CD4-positive, alpha-beta T cell (primary cell): ENCODE results near the gene VSIG2. TPM values are rescaled to one million over a fixed set of nuclear protein-coding genes. Genes with fewer than 3 reads are reported as not detected.
A peak's percentile ranks its signal among the peaks of the same experiment; 100 is the strongest.

Experiments
- ATAC-seq: fragments of 200-7000 bp; cut with Tn5 transposase; one replicate; pipeline ENCODE4 v1.10.0; 2022; ENCODE audit warnings: mild to moderate bottlenecking; ENCODE audit not compliant: poor library complexity
- CTCF ChIA-PET: fragments of 350-600 bp; sonication (Branson Sonifier 250); formaldehyde crosslinking; loops from one replicate; lab custom pipeline; 2021; ENCODE audit warnings: antibody characterized with exemption, inconsistent platforms; lab: Charles Lee
- POLR2A ChIA-PET: fragments of 350-600 bp; sonication (Branson Sonifier 250); formaldehyde crosslinking; loops from one replicate; lab custom pipeline; 2021; ENCODE audit warnings: antibody characterized with exemption, inconsistent platforms; lab: Charles Lee
- DNase-seq, 14 experiments: peaks; one replicate each; pipeline ENCODE4 v3.0.0-alpha.2; 2013 to 2020; ENCODE audit warnings: mixed read lengths in 2 of 14
- H3K27ac ChIP-seq, 2 donors: one replicate each; pipeline versions ENCODE4 v1.5.1 to v1.7.0; 2013; ENCODE audit warnings: low read length in 2 of 2, low read depth in 1 of 2, mild to moderate bottlenecking in 1 of 2
- H3K27me3 ChIP-seq, 2 experiments: 1 replicate in 1 of 2; 2 replicates in 1 of 2; pipeline versions ENCODE4 v1.6.1 to v1.7.0; 2013; ENCODE audit warnings: low read length in 2 of 2, control low read depth in 1 of 2, mild to moderate bottlenecking in 1 of 2, moderate library complexity in 1 of 2; ENCODE audit not compliant: insufficient read depth in 2 of 2, control insufficient read depth in 1 of 2
- H3K36me3 ChIP-seq: one replicate; pipeline ENCODE4 v1.6.1; 2013; ENCODE audit warnings: low read length, control low read depth; ENCODE audit not compliant: insufficient read depth
- H3K4me1 ChIP-seq: one replicate; pipeline ENCODE4 v1.6.1; 2013; ENCODE audit warnings: low read length, control low read depth; ENCODE audit not compliant: insufficient read depth
- H3K4me3 ChIP-seq: one replicate; pipeline ENCODE4 v1.5.1; 2013; ENCODE audit warnings: mild to moderate bottlenecking, low read length, moderate library complexity
- H3K9me3 ChIP-seq, 2 experiments: 1 replicate in 1 of 2; 2 replicates in 1 of 2; pipeline versions ENCODE4 v1.6.1 to v1.7.0; 2013; ENCODE audit warnings: low read length in 2 of 2, mild to moderate bottlenecking in 2 of 2, control low read depth in 1 of 2, moderate library complexity in 1 of 2; ENCODE audit not compliant: control insufficient read depth in 1 of 2, insufficient read depth in 1 of 2
- H3K27ac Mint-ChIP-seq: one replicate; pipeline ENCODE4 v1.8.0; 2020; ENCODE audit warnings: mixed read lengths
- H3K27me3 Mint-ChIP-seq: one replicate; pipeline ENCODE4 v1.8.0; 2021; ENCODE audit warnings: mixed read lengths
- H3K36me3 Mint-ChIP-seq: one replicate; pipeline ENCODE4 v1.8.0; 2021; ENCODE audit warnings: low read depth, mixed read lengths
- H3K4me1 Mint-ChIP-seq: one replicate; pipeline ENCODE4 v1.8.0; 2021; ENCODE audit warnings: low read depth, mixed read lengths
- H3K4me3 Mint-ChIP-seq: one replicate; pipeline ENCODE4 v1.8.0; 2020; ENCODE audit warnings: mild to moderate bottlenecking, mixed read lengths
- H3K9me3 Mint-ChIP-seq: one replicate; pipeline ENCODE4 v1.8.0; 2020; ENCODE audit warnings: mixed read lengths
- CTCF ChIP-seq: fragments of 200-600 bp; IDR thresholded peaks from one replicate; pipeline ENCODE4 v1.8.0; 2022; ENCODE audit warnings: antibody characterized with exemption, mild to moderate bottlenecking
- intact Hi-C, 2 experiments: fragments of 100-400 bp; cut with DNase I in 1 of 2; cut with micrococcal nuclease in 1 of 2; formaldehyde crosslinking; loops; one replicate each; pipeline versions ENCODE4 v1.15.1 to v1.9.0; 2023 to 2025; cut with DNase I, micrococcal nuclease
- total RNA-seq, 174 experiments: library from RNA in 2 of 174; stranded (reverse) in 2 of 174; gene quantifications; one replicate each; pipeline ENCODE4 v1.2.3 and lab custom pipeline; 2021 to 2026

The VSIG2 gene
- total RNA-seq, 2 experiments from 2014 or later, result 0.28 TPM; not detected in 1

GRCh38 chr11:124718801-124719200, 33.3 kb downstream of the VSIG2 start:
- Mint-ChIP-seq H3K27ac (no peak overlapping the region), H3K4me1 (peaks cover 31% of the 10 kb centered on the region), H3K9me3 (no peaks in the 10 kb centered on the region), H3K4me3 (peak overlapping the region; percentile 4), H3K36me3 (no peaks in the 10 kb centered on the region), H3K27me3 (peaks cover 64% of the 10 kb centered on the region)
- Histone ChIP-seq H3K27ac (no peak overlapping the region), H3K4me1 (peaks cover 21% of the 10 kb centered on the region), H3K9me3 (no peaks in the 10 kb centered on the region), H3K27me3 (peaks cover 21 to 40% of the 10 kb centered on the region in 2 experiments), H3K36me3 (no peaks in the 10 kb centered on the region), H3K4me3 (no peak overlapping the region)
- no peak for TF ChIP-seq CTCF
- ATAC-seq, result no peak
- ChIA-PET POLR2A (interaction anchor here (1.8 kb wide), 1 partner anchor 28 kb away, joined by 6 read pairs; no protein-coding TSS in a partner anchor), CTCF (no interaction called here)
- DNase-seq, result no peak
- intact Hi-C loops, result no loop called here

GRCh38 chr11:124717786-124718651, 34.0 kb downstream of the VSIG2 start:
- H3K27me3 ChIP-seq, result peaks cover 21 to 42% of the 10 kb centered on the region in 2 experiments
- ATAC-seq, result peak; percentile 72
- H3K9me3 ChIP-seq, result no peaks in the 10 kb centered on the region
- Mint-ChIP-seq H3K27me3 (peaks cover 69% of the 10 kb centered on the region), H3K27ac (no peak overlapping the region), H3K4me3 (peak overlapping the region; percentile 70), H3K4me1 (peaks cover 31% of the 10 kb centered on the region), H3K36me3 (no peaks in the 10 kb centered on the region), H3K9me3 (no peaks in the 10 kb centered on the region)
- CTCF ChIA-PET, result interaction anchor here (1.0 to 1.1 kb wide), 2 partner anchors 45 to 49 kb away, joined by 3 to 4 read pairs; partner anchors contain the start of genes SIAE and SPA17
- no peak for TF ChIP-seq CTCF
- no peaks in the 10 kb centered on the region for H3K36me3 ChIP-seq
- POLR2A ChIA-PET, result interaction anchor here (0.6 to 1.8 kb wide), 2 partner anchors 29 to 45 kb away, joined by 4 to 6 read pairs; partner anchors contain the start of genes SIAE and SPA17
- H3K27ac ChIP-seq, result no peak overlapping the region
- intact Hi-C loops, result no loop called here
- H3K4me1 ChIP-seq, result peaks cover 21% of the 10 kb centered on the region
- DNase-seq, result peak in 7 of 14 experiments; percentile 5 to 63 (median 24)
- peak overlapping the region; percentile 49 for H3K4me3 ChIP-seq

GRCh38 chr11:124717421-124717785, 34.7 kb downstream of the VSIG2 start:
- Mint-ChIP-seq H3K36me3 (no peaks in the 10 kb centered on the region), H3K27ac (no peak overlapping the region), H3K4me3 (peak overlapping the region; percentile 70), H3K4me1 (peaks cover 25% of the 10 kb centered on the region), H3K9me3 (no peaks in the 10 kb centered on the region), H3K27me3 (peaks cover 66% of the 10 kb centered on the region)
- no peak for DNase-seq
- intact Hi-C loops, result no loop called here
- H3K4me1 ChIP-seq, result peaks cover 19% of the 10 kb centered on the region
- no peak for TF ChIP-seq CTCF
- ATAC-seq, result no peak
- H3K4me3 ChIP-seq, result peak overlapping the region; percentile 49
- CTCF ChIA-PET, result interaction anchor here (1.0 to 1.1 kb wide), 2 partner anchors 44 to 48 kb away, joined by 3 to 4 read pairs; partner anchors contain the start of genes SIAE and SPA17
- no peaks in the 10 kb centered on the region for H3K9me3 ChIP-seq
- H3K27me3 ChIP-seq, result peaks cover 21 to 42% of the 10 kb centered on the region in 2 experiments
- POLR2A ChIA-PET, result interaction anchor here (0.6 to 1.8 kb wide), 2 partner anchors 29 to 44 kb away, joined by 4 to 6 read pairs; partner anchors contain the start of genes SIAE and SPA17
- no peak overlapping the region for H3K27ac ChIP-seq
- H3K36me3 ChIP-seq, result no peaks in the 10 kb centered on the region
